GM18502 (cell line): Measurements from ENCODE around the gene MVB12A.

Experiments
- ATAC-seq: cut with Tn5 transposase; IDR thresholded peaks from one replicate; pipeline ENCODE4 v1.9.1; 2021; ENCODE audit warnings: mild to moderate bottlenecking; ENCODE audit not compliant: unreplicated experiment, poor library complexity

Gene MVB12A

GRCh38 chr19:17441241-17442021 lies 21.6 kb downstream of the MVB12A start:
- no peak for ATAC-seq

- no peak for ATAC-seq
Measured at GRCh38 chr19:17445526-17446165, 25.8 kb downstream of the MVB12A start.

GRCh38 chr19:17447704-17448130 lies 27.9 kb downstream of the MVB12A start:
- no peak for ATAC-seq

DNA sequence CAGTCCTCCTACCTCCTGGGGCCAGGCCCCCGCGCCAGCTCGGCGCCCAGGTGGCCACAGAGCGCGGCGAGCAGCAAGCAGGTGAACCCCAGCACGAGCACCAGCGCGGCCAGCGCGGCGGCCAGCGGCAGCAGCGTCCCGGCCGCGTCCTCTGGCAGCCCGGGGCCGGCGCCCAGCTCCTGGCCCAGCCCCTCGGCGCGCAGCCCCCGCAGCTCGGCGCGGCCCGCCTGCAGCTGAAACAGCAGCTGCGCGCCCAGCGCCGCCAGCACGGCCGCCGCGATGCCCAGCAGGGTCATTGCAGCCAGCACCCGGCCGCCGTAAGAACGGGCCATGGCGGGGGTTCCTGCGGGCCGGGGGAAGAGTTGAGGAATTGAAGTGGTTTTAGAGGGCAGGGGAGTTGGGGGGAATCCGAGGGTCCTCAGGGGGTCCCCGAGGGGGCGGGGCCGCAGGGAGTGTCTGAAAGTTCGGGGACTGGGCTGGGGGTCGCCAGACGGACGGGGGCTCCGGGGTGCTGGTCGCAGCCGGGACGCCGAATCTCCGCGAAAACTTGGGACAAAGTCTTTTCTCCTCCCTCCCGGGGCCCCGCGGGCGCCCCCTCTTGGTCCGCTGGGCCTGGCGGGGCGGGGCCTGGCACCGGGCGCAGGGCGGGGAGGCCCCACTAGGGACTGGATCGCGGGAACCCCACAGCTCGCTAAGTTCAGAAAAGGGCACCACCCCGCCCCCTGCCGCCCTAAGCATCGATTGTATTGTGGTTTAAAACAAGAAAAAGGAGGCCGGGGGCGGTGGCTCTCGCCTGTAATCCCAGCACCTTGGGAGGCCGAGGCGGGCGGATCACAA lies 28.5 kb downstream of the MVB12A start, which contains the start of gene TMEM221:
TSS of gene TMEM221 (minus strand) at position 538 of the 837 bp plus-strand sequence. CDS start at position 332, 206 bp downstream.
- no peak for ATAC-seq

DNA sequence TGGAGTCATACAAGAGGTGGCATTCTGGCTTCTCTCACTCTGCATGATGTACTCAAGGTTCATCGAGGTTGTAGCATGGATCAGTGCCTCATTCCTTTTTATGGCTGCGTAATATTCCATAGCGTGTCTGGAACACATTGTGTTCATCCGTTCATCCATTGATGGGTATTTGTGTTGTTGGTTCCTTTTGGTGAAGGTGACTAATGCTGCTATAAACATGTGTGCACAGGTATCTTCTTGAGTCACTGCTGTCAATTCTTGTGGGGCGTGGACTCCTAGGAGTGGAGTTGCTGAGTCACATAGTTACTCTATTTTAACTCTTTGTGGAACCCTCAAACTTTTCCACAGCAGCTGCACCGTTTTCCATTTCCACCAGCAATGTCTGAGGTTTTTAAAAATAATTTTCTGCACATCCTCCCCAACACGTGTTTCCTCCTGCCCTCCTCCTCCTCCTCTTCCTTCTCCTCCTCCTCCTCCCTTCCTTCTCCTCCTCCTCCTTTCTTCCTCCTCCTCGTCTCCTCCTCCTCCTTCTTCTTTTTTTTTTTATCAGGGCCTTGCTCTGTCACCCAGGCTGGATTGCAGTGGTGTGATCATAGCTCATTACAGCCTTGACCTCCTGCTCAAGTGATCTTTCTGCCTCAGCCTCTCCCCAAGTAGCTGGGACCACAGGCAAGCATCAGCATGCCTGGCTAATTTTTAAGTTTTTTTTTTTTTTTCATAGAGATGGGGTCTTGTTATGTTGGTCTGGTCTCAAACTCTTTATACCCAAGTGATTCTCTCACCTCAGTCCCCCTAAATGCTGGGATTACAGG lies 30.6 kb downstream of the MVB12A start:
- ATAC-seq: no peak

GRCh38 chr19:17451820-17452219 lies 32.0 kb downstream of the MVB12A start:
- ATAC-seq: no peak

DNA sequence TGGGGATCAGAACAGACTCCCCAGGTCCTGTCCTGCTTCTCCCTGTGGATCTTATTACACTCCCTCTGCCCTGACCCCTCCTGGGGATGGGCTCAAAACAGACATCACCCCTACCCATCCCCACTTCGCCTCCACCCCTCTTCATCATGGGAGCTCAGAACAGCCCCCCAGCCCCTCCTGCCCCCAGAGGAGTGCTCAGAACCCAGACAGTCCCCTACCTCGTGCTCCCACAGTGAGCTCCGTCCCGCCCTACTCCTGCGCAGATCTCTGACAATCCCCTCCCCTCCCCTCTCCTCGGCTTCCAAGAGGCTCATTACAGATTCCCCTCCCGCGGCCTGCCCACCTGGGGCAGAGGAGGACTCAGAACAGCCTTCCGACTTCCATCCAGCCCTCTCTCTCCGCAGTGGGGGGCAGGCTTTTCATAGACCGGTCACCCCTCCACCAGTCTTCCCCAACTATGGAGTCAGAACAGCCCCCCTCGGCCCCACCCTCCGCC lies 34.8 kb downstream of the MVB12A start:
- ATAC-seq: no peak

- no peak for ATAC-seq
Measured at GRCh38 chr19:17455308-17456123, 35.7 kb downstream of the MVB12A start.

DNA sequence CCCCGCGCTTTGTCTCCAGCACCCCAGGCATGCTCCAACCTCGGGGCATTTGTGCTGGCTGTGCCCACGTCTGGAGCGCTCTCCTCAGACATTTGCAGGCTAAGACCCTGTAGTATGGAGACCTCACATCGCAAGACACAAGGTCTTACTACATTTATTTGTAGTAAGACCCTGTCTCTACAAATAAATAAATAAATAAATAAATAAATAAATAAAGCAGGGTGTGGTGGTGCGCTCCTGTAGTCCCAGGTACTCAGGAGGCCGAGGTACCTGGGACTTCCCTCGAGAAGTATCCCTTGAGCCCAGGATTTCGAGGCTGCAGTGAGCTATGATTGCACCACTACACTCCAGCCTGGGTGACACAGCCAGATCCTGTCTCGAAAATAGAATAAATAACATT lies 36.3 kb downstream of the MVB12A start:
- no peak for ATAC-seq

DNA sequence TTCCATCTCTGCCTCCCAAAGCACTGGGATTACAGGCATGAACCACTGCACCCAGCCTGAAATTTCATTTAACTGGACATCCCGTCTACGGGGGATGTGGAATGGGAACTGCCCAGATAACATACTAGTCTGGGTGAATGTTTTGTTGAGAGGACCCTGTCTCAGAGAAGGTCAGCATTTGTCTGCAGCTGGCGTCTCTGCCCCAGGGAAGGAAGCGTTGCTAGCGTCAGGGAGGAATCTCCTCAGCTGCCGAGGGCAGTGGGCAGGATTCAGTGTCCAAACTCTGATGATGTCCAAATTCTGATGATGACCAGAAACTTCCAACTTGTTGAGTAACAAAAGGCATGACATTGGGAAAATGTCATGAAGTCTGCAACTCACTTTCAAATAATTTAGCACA lies 37.8 kb downstream of the MVB12A start:
- ATAC-seq: no peak

DNA sequence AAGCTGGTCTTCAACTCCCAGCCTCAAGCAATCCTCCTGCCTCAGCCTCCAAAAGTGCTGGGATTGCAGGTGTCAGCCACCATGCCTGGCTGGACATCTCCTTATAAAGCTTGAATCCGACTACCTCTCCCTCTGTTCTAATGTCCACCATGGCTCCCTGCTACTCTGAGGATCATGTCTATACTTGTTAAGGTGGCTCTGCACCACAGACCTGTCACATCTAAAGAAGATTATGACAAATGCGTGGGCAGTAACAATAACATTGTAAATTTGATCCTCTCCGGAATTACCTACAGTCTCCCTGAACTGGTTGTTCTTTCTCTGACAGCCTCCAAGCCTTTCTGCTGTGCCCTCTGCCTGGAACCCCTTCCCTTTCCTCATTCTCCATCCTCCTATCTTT lies 39.1 kb downstream of the MVB12A start:
- no peak for ATAC-seq

GRCh38 chr19:17460372-17461230 lies 40.8 kb downstream of the MVB12A start, which contains the start of gene NXNL1:
Gene NXNL1 (minus strand): TSS chr19:17460926. CDS start chr19:17460869, 57 bp downstream.
- ATAC-seq: no peak

DNA sequence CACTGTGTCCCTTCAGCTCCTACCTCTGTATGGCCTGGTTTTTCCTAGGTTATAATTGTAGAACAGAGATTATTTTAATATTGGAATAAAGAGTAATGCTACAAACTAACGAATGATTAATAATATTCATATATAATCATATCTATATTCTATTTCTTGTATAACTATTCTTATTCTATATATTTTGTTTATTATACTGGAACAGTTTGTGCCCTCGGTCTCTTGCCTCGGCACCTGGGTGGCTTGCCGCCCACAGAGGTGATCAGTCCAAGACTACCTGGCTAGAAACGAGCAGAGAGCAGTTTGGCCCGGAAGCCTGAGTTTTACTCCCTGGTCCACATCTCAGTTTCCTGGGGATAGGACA lies 46.6 kb downstream of the MVB12A start:
- no peak for ATAC-seq

DNA sequence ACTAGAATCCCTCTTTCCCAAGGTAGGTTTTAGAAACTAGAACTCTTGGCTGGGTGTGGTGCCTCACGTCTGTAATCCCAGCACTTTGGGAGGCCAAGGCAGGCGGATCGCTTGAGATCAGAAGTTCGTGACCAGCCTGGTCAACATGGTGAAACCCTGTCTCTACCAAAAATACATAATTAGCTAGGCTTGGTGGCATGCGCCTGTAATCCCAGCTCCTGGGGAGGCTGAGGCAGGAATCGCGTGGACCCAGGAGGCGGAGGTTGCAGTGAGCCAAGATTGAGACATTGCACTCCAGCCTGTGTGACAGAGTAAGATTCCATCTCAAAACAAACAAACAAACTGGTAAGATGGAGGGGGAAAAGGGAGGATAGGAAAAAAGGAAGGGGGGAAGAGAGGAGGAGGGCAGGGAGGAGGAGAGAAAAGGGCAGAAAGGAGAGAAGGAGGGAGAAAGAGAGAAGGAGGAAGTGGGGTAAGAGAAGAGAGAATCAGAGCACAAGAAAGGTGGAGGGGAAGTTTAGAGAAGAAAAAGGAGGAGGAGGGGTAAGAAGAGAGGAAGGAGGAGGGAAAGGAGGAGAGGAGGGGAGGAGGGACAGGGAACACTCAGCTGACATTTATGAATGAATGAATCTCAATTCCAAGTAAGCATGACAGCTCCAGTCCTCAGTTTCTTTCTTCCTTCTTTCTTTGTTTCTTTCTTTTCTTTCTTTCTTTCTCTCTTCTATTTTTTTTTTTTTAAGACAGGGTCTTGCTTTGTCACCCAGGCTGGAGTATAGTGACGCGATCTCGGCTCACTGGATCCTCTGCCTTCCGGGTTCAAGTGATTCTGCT lies 47.8 kb downstream of the MVB12A start:
- no peak for ATAC-seq

- no peak for ATAC-seq
Measured at GRCh38 chr19:17468302-17469091, 48.6 kb downstream of the MVB12A start.

- no peak for ATAC-seq
Measured at GRCh38 chr19:17469092-17469480, 49.2 kb downstream of the MVB12A start.
